ENCODE results near the gene GNB1.

Gene GNB1

GRCh38 chr1:1924849-1925248 is 34.0 kb upstream of the GNB1 start:
- WGBS = 94% methylated on average over 21 of the region's 21 CpGs

DNA sequence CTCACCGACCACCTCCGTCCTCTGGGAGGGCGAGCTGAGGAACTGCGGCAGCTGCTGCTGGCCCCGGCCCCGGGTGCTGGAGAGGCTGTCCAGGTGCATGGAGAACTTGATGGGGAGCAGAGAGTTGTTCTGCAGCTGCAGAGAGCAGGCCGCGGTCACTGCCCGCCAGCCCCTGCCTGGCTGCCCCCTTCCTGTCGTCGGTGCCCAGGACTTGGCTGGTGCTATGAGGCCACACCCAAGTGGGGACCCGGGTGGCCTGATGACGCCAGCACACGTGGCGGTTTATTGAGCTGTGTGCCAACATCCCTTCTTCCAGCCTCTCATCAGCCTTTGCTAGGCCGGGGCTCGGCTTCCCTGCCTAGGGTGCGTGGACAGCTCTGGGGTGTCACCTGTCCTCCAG is 33.5 kb upstream of the GNB1 start:
- WGBS = 90% methylated on average over 17 of the region's 18 CpGs
- H3K23ac ChIP-seq (ENCODE audit: low read length in 2 of 2) = no peak overlapping the region

More at GRCh38 chr1:1924849-1925248, 34.0 kb upstream of the GNB1 start:
- peak overlapping the region in 1 of 2 experiments; percentile 30 for H3K4me3 ChIP-seq (ENCODE audit: insufficient read depth in 1 of 2, low read depth in 1 of 2, low read length in 2 of 2)
- H2BK120ac ChIP-seq (ENCODE audit: low read depth, low read length) = no peak overlapping the region
- no peak overlapping the region for H2AFZ ChIP-seq (ENCODE audit: low read depth, low read length)
- H2BK15ac ChIP-seq (ENCODE audit: low read depth, poor library complexity, severe bottlenecking) = no peak overlapping the region
- no peak overlapping the region for H3K9ac ChIP-seq (ENCODE audit: low read length)
- H4K91ac ChIP-seq (ENCODE audit: low read length) = peak overlapping the region; percentile 43
- H3K36me3 ChIP-seq (ENCODE audit: control insufficient read depth in 1 of 2, insufficient read depth in 2 of 2, low read depth in 1 of 2, low read length in 2 of 2) = no peaks in the 10 kb centered on the region
- H2BK5ac ChIP-seq (ENCODE audit: low read depth, low read length, poor library complexity, severe bottlenecking) = no peak overlapping the region
- H3K18ac ChIP-seq (ENCODE audit: low read depth in 1 of 2, low read length in 2 of 2) = no peak overlapping the region
- no peaks in the 10 kb centered on the region for H3K9me3 ChIP-seq (ENCODE audit: control insufficient read depth, low read length)
- no peak overlapping the region for H4K8ac ChIP-seq (ENCODE audit: low read length)
- H3K4ac ChIP-seq (ENCODE audit: low read depth in 1 of 2, low read length in 2 of 2) = no peak overlapping the region
- H2BK12ac ChIP-seq (ENCODE audit: low read length in 2 of 2) = no peak overlapping the region
- no peak overlapping the region for H3K23ac ChIP-seq (ENCODE audit: low read length in 2 of 2)
- H3K27ac ChIP-seq (ENCODE audit: low read length, poor library complexity, severe bottlenecking) = no peak overlapping the region
- H3K14ac ChIP-seq (ENCODE audit: low read length in 2 of 2) = no peak overlapping the region
- no peak overlapping the region for H2AK5ac ChIP-seq (ENCODE audit: low read length, severe bottlenecking)
- no peak overlapping the region for H3K4me2 ChIP-seq (ENCODE audit: low read length, poor library complexity, severe bottlenecking)
- DNase-seq = no peak
- H3K4me1 ChIP-seq (ENCODE audit: control insufficient read depth, insufficient read depth, low read depth, low read length) = peaks cover 3% of the 10 kb centered on the region
- H3K27me3 ChIP-seq (ENCODE audit: control insufficient read depth in 1 of 2, insufficient read depth in 1 of 2, low read length in 2 of 2) = peaks cover 0 to 29% of the 10 kb centered on the region in 2 experiments
- no peaks in the 10 kb centered on the region for H3K79me1 ChIP-seq (replicated peaks; ENCODE audit: low read length, poor library complexity, severe bottlenecking)

GRCh38 chr1:1922956-1923833 is 32.3 kb upstream of the GNB1 start:
- peaks cover 0 to 35% of the 10 kb centered on the region in 2 experiments for H3K27me3 ChIP-seq (ENCODE audit: control insufficient read depth in 1 of 2, insufficient read depth in 1 of 2, low read length in 2 of 2)
- no peak overlapping the region for H2BK5ac ChIP-seq (ENCODE audit: low read depth, low read length, poor library complexity, severe bottlenecking)
- no peak overlapping the region for H3K23ac ChIP-seq (ENCODE audit: low read length in 2 of 2)
- H3K36me3 ChIP-seq (ENCODE audit: control insufficient read depth in 1 of 2, insufficient read depth in 2 of 2, low read depth in 1 of 2, low read length in 2 of 2) = no peaks in the 10 kb centered on the region
- H2BK12ac ChIP-seq (ENCODE audit: low read length in 2 of 2) = no peak overlapping the region
- H3K4me3 ChIP-seq (ENCODE audit: insufficient read depth in 1 of 2, low read depth in 1 of 2, low read length in 2 of 2) = no peak overlapping the region
- H2AK5ac ChIP-seq (ENCODE audit: low read length, severe bottlenecking) = no peak overlapping the region
- 84% methylated on average over 29 of the region's 29 CpGs for WGBS
- no peaks in the 10 kb centered on the region for H3K9me3 ChIP-seq (ENCODE audit: control insufficient read depth, low read length)
- no peak overlapping the region for H2BK120ac ChIP-seq (ENCODE audit: low read depth, low read length)
- no peak overlapping the region for H3K14ac ChIP-seq (ENCODE audit: low read length in 2 of 2)
- no peak overlapping the region for H2BK15ac ChIP-seq (ENCODE audit: low read depth, poor library complexity, severe bottlenecking)
- H3K4me1 ChIP-seq (ENCODE audit: control insufficient read depth, insufficient read depth, low read depth, low read length) = peaks cover 16% of the 10 kb centered on the region
- H3K4me2 ChIP-seq (ENCODE audit: low read length, poor library complexity, severe bottlenecking) = no peak overlapping the region
- H4K91ac ChIP-seq (ENCODE audit: low read length) = no peak overlapping the region
- no peak overlapping the region for H3K4ac ChIP-seq (ENCODE audit: low read depth in 1 of 2, low read length in 2 of 2)
- H2AFZ ChIP-seq (ENCODE audit: low read depth, low read length) = no peak overlapping the region
- H3K9ac ChIP-seq (ENCODE audit: low read length) = no peak overlapping the region
- no peaks in the 10 kb centered on the region for H3K79me1 ChIP-seq (replicated peaks; ENCODE audit: low read length, poor library complexity, severe bottlenecking)
- H4K8ac ChIP-seq (ENCODE audit: low read length) = no peak overlapping the region
- H3K27ac ChIP-seq (ENCODE audit: low read length, poor library complexity, severe bottlenecking) = no peak overlapping the region
- DNase-seq = no peak
- H3K18ac ChIP-seq (ENCODE audit: low read depth in 1 of 2, low read length in 2 of 2) = no peak overlapping the region

More for the DNA sequence above, 33.5 kb upstream of the GNB1 start:
- Histone ChIP-seq H2BK12ac (ENCODE audit: low read length in 2 of 2) (no peak overlapping the region), H3K4me1 (ENCODE audit: control insufficient read depth, insufficient read depth, low read depth, low read length) (peaks cover 8% of the 10 kb centered on the region), H3K27ac (ENCODE audit: low read length, poor library complexity, severe bottlenecking) (no peak overlapping the region), H2BK5ac (ENCODE audit: low read depth, low read length, poor library complexity, severe bottlenecking) (no peak overlapping the region), H3K4me2 (ENCODE audit: low read length, poor library complexity, severe bottlenecking) (no peak overlapping the region), H2AFZ (ENCODE audit: low read depth, low read length) (no peak overlapping the region), H2AK5ac (ENCODE audit: low read length, severe bottlenecking) (no peak overlapping the region), H3K4me3 (ENCODE audit: insufficient read depth in 1 of 2, low read depth in 1 of 2, low read length in 2 of 2) (no peak overlapping the region), H3K9ac (ENCODE audit: low read length) (no peak overlapping the region), H3K14ac (ENCODE audit: low read length in 2 of 2) (no peak overlapping the region), H4K8ac (ENCODE audit: low read length) (no peak overlapping the region), H3K79me1 (replicated peaks; ENCODE audit: low read length, poor library complexity, severe bottlenecking) (no peaks in the 10 kb centered on the region), H3K9me3 (ENCODE audit: control insufficient read depth, low read length) (no peaks in the 10 kb centered on the region), H3K36me3 (ENCODE audit: control insufficient read depth in 1 of 2, insufficient read depth in 2 of 2, low read depth in 1 of 2, low read length in 2 of 2) (no peaks in the 10 kb centered on the region), H2BK15ac (ENCODE audit: low read depth, poor library complexity, severe bottlenecking) (no peak overlapping the region), H2BK120ac (ENCODE audit: low read depth, low read length) (no peak overlapping the region), H4K91ac (ENCODE audit: low read length) (no peak overlapping the region), H3K4ac (ENCODE audit: low read depth in 1 of 2, low read length in 2 of 2) (no peak overlapping the region), H3K27me3 (ENCODE audit: control insufficient read depth in 1 of 2, insufficient read depth in 1 of 2, low read length in 2 of 2) (peaks cover 0 to 29% of the 10 kb centered on the region in 2 experiments), H3K18ac (ENCODE audit: low read depth in 1 of 2, low read length in 2 of 2) (no peak overlapping the region)
- DNase-seq = no peak

DNA sequence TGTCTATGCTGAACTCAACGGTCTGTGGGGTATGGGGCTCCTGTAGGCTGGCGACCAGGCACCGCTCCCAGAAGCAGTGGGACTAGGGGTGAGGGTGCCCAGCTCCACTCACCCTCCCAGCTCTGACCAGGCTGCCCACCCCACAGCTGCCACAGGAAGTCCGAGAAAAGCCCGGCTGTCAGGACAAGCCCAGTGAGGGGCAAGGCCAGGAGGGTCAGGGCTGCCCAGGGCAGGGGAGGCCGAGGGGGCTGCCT is 31.7 kb upstream of the GNB1 start:
- no peak overlapping the region for H2BK120ac ChIP-seq (ENCODE audit: low read depth, low read length)
- no peak overlapping the region for H4K91ac ChIP-seq (ENCODE audit: low read length)
- no peak for DNase-seq
- H4K8ac ChIP-seq (ENCODE audit: low read length) = no peak overlapping the region
- H3K27me3 ChIP-seq (ENCODE audit: control insufficient read depth in 1 of 2, insufficient read depth in 1 of 2, low read length in 2 of 2) = peaks cover 0 to 40% of the 10 kb centered on the region in 2 experiments
- H3K9ac ChIP-seq (ENCODE audit: low read length) = no peak overlapping the region
- H3K4me1 ChIP-seq (ENCODE audit: control insufficient read depth, insufficient read depth, low read depth, low read length) = peaks cover 18% of the 10 kb centered on the region
- no peaks in the 10 kb centered on the region for H3K36me3 ChIP-seq (ENCODE audit: control insufficient read depth in 1 of 2, insufficient read depth in 2 of 2, low read depth in 1 of 2, low read length in 2 of 2)
- no peak overlapping the region for H3K4me3 ChIP-seq (ENCODE audit: insufficient read depth in 1 of 2, low read depth in 1 of 2, low read length in 2 of 2)
- H2BK5ac ChIP-seq (ENCODE audit: low read depth, low read length, poor library complexity, severe bottlenecking) = no peak overlapping the region
- H3K79me1 ChIP-seq (replicated peaks; ENCODE audit: low read length, poor library complexity, severe bottlenecking) = no peaks in the 10 kb centered on the region
- H3K27ac ChIP-seq (ENCODE audit: low read length, poor library complexity, severe bottlenecking) = no peak overlapping the region
- H3K4me2 ChIP-seq (ENCODE audit: low read length, poor library complexity, severe bottlenecking) = no peak overlapping the region
- 94% methylated on average over 6 of the region's 6 CpGs for WGBS
- H3K9me3 ChIP-seq (ENCODE audit: control insufficient read depth, low read length) = no peaks in the 10 kb centered on the region
- H3K4ac ChIP-seq (ENCODE audit: low read depth in 1 of 2, low read length in 2 of 2) = no peak overlapping the region
- no peak overlapping the region for H2AK5ac ChIP-seq (ENCODE audit: low read length, severe bottlenecking)
- H3K14ac ChIP-seq (ENCODE audit: low read length in 2 of 2) = no peak overlapping the region
- H2AFZ ChIP-seq (ENCODE audit: low read depth, low read length) = no peak overlapping the region
- no peak overlapping the region for H2BK15ac ChIP-seq (ENCODE audit: low read depth, poor library complexity, severe bottlenecking)
- H2BK12ac ChIP-seq (ENCODE audit: low read length in 2 of 2) = no peak overlapping the region
- H3K23ac ChIP-seq (ENCODE audit: low read length in 2 of 2) = no peak overlapping the region
- H3K18ac ChIP-seq (ENCODE audit: low read depth in 1 of 2, low read length in 2 of 2) = no peak overlapping the region
